DOHH2 (cell line): ENCODE results near the gene BTBD17.

Experiments
- H3F3A ChIP-seq: fragments of 200-600 bp; sonication (generic), shearing (Covaris generic); 2 replicates; pipeline ENCODE4 v1.6.0; 2016; ENCODE audit warnings: antibody characterized with exemption, mild to moderate bottlenecking; ENCODE audit not compliant: control insufficient read depth, insufficient read depth
- H3K27ac ChIP-seq: fragments of 200-600 bp; sonication (generic); 2 replicates; pipeline ENCODE4 v1.5.1; 2014; ENCODE audit warnings: low read depth, mild to moderate bottlenecking, low read length, moderate library complexity
- H3K27me3 ChIP-seq: fragments of 200-600 bp; sonication (generic); 2 replicates; pipeline ENCODE4 v1.6.1; 2014; ENCODE audit warnings: mild to moderate bottlenecking, low read length, mixed read lengths; ENCODE audit not compliant: control insufficient read depth
- H3K36me3 ChIP-seq: fragments of 200-600 bp; sonication (generic); 2 replicates; pipeline ENCODE4 v1.6.1; 2014; ENCODE audit warnings: mild to moderate bottlenecking, low read length, moderate library complexity, mixed read lengths; ENCODE audit not compliant: control insufficient read depth
- H3K4me1 ChIP-seq: fragments of 200-600 bp; sonication (generic); 2 replicates; pipeline ENCODE4 v1.6.1; 2014; ENCODE audit warnings: mild to moderate bottlenecking, low read length, mixed read lengths; ENCODE audit not compliant: control insufficient read depth
- H3K4me2 ChIP-seq: fragments of 200-600 bp; sonication (generic); 2 replicates; pipeline ENCODE4 v1.6.0; 2014; ENCODE audit warnings: mild to moderate bottlenecking, low read length, moderate library complexity
- H3K4me3 ChIP-seq: fragments of 200-600 bp; sonication (generic); 2 replicates; pipeline ENCODE4 v1.5.1; 2014; ENCODE audit warnings: mild to moderate bottlenecking, low read length, mixed read lengths
- H3K79me2 ChIP-seq: fragments of 200-600 bp; sonication (generic); 2 replicates; pipeline ENCODE4 v1.6.1; 2014; ENCODE audit warnings: mild to moderate bottlenecking, low read length, mixed read lengths; ENCODE audit not compliant: control insufficient read depth
- H3K9me2 ChIP-seq: fragments of 200-600 bp; sonication (generic); replicated peaks from 2 replicates; pipeline ENCODE4 v1.6.1; 2014; ENCODE audit warnings: mild to moderate bottlenecking, low read length, mixed read lengths; ENCODE audit not compliant: control insufficient read depth
- H3K9me3 ChIP-seq: fragments of 200-600 bp; sonication (generic); 2 replicates; pipeline ENCODE4 v1.6.1; 2014; ENCODE audit warnings: antibody characterized with exemption, low read length, mixed read lengths; ENCODE audit not compliant: control insufficient read depth, insufficient read depth
- H4K20me1 ChIP-seq: fragments of 200-600 bp; sonication (generic); 2 replicates; pipeline ENCODE4 v1.6.0; 2014; ENCODE audit warnings: low read depth, mild to moderate bottlenecking, antibody characterized with exemption, low read length, moderate library complexity; ENCODE audit not compliant: control insufficient read depth, insufficient read depth
- EZH2phosphoT487 ChIP-seq: fragments of 200-600 bp; sonication (generic); IDR thresholded peaks from 2 replicates; pipeline ENCODE4 v1.6.1; 2017; ENCODE audit warnings: borderline replicate concordance, mild to moderate bottlenecking, antibody characterized with exemption, low read length, moderate library complexity, mixed read lengths
- TF ChIP-seq, protein P1 (sequence below): fragments of 200-600 bp; sonication (generic); IDR thresholded peaks from one replicate; pipeline ENCODE4 v1.5.1; 2014; ENCODE audit warnings: antibody characterized with exemption, mild to moderate bottlenecking, low read depth, low read length; ENCODE audit not compliant: poor library complexity, severe bottlenecking

The BTBD17 gene

DNA sequence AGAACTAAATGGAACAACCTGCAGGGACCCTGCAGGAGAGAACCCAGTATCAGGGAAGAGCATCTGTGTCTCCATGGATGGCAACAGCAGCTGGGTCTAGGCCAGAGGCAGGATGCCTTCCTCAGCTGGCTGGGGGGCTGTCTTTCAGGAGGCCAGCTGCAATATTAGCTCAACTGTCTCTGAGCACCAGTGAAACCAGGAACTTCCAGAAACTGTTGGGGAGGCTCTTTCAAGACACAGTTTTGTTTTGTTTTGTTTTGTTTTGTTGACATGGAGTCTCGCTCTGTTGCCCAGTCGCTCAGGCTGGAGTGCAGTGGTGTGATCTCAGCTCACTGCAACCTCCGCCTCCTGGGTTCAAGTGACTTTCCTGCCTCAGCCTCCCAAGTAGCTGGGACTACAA is 13.2 kb upstream of the BTBD17 start:
- no peaks in the 10 kb centered on the region for H3K9me2 ChIP-seq
- no peaks in the 10 kb centered on the region for H3K27me3 ChIP-seq
- no peak overlapping the region for H3K27ac ChIP-seq
- H3K9me3 ChIP-seq, result no peaks in the 10 kb centered on the region
- H3K4me3 ChIP-seq, result no peak overlapping the region
- H3K4me1 ChIP-seq, result no peaks in the 10 kb centered on the region
- no peak for TF ChIP-seq EZH2phosphoT487
- TF ChIP-seq, protein P1, sequence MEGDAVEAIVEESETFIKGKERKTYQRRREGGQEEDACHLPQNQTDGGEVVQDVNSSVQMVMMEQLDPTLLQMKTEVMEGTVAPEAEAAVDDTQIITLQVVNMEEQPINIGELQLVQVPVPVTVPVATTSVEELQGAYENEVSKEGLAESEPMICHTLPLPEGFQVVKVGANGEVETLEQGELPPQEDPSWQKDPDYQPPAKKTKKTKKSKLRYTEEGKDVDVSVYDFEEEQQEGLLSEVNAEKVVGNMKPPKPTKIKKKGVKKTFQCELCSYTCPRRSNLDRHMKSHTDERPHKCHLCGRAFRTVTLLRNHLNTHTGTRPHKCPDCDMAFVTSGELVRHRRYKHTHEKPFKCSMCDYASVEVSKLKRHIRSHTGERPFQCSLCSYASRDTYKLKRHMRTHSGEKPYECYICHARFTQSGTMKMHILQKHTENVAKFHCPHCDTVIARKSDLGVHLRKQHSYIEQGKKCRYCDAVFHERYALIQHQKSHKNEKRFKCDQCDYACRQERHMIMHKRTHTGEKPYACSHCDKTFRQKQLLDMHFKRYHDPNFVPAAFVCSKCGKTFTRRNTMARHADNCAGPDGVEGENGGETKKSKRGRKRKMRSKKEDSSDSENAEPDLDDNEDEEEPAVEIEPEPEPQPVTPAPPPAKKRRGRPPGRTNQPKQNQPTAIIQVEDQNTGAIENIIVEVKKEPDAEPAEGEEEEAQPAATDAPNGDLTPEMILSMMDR, result no peak
- H3F3A ChIP-seq, result no peaks in the 10 kb centered on the region
- no peaks in the 10 kb centered on the region for H3K79me2 ChIP-seq
- no peaks in the 10 kb centered on the region for H3K36me3 ChIP-seq
- no peak overlapping the region for H3K4me2 ChIP-seq
- no peaks in the 10 kb centered on the region for H4K20me1 ChIP-seq

GRCh38 chr17:74373838-74374606 is 12.4 kb upstream of the BTBD17 start:
- TF ChIP-seq, protein P1, result no peak
- TF ChIP-seq EZH2phosphoT487, result no peak
- H3K4me3 ChIP-seq, result no peak overlapping the region
- no peak overlapping the region for H3K27ac ChIP-seq
- no peaks in the 10 kb centered on the region for H3K4me1 ChIP-seq
- no peak overlapping the region for H3K4me2 ChIP-seq
- no peaks in the 10 kb centered on the region for H3K27me3 ChIP-seq
- H3F3A ChIP-seq, result no peaks in the 10 kb centered on the region
- H3K9me2 ChIP-seq, result no peaks in the 10 kb centered on the region
- H4K20me1 ChIP-seq, result no peaks in the 10 kb centered on the region
- H3K36me3 ChIP-seq, result no peaks in the 10 kb centered on the region
- no peaks in the 10 kb centered on the region for H3K79me2 ChIP-seq
- H3K9me3 ChIP-seq, result no peaks in the 10 kb centered on the region

GRCh38 chr17:74372426-74372825 is 10.8 kb upstream of the BTBD17 start:
- Histone ChIP-seq H3K4me3 (no peak overlapping the region), H3K9me2 (no peaks in the 10 kb centered on the region), H3K4me1 (no peaks in the 10 kb centered on the region), H3K9me3 (no peaks in the 10 kb centered on the region), H3K36me3 (no peaks in the 10 kb centered on the region), H3K79me2 (no peaks in the 10 kb centered on the region), H4K20me1 (no peaks in the 10 kb centered on the region), H3K4me2 (no peak overlapping the region), H3K27me3 (no peaks in the 10 kb centered on the region), H3K27ac (no peak overlapping the region), H3F3A (no peaks in the 10 kb centered on the region)
- TF ChIP-seq, protein P1, result no peak
- no peak for TF ChIP-seq EZH2phosphoT487
